Measurements from ENCODE around the gene ARL14EP. TPM values are rescaled to one million over a fixed set of nuclear protein-coding genes. Genes with fewer than 3 reads are reported as not detected.

The ARL14EP gene
- total RNA-seq, 1 experiment from 2014 or later: 15.3 TPM

DNA sequence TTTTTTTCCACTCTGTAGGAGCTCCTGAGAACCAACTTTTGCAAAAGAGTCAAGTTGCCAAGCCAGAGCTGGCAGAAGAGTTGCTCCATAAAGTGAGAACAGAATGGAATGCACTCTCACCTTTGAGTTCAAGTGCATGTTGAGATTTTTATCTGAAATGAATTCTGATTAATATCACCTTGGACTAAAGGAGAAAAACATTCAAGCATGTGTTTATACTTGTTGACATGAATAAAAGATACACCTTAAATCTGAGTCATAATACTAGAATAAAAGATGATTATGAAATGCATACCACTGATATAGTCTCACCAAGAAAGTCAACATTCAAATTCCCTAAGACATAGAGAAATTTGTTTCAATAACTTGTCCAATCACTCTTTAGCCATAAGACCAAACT, 37.8 kb downstream of the ARL14EP start:
- POLR2A ChIA-PET: no interaction called here
- Mint-ChIP-seq H3K36me3 (no peaks in the 10 kb centered on the region), H3K27me3 (ENCODE audit: low read depth) (peaks cover 6% of the 10 kb centered on the region; the same call in 1 of the 2 replicates), H3K4me3 (no peak overlapping the region), H3K9me3 (no peaks in the 10 kb centered on the region), H3K27ac (no peak overlapping the region), H3K4me1 (peaks cover 18% of the 10 kb centered on the region)
- TF ChIP-seq TP53 (CRISPR knock-in tag; IDR thresholded peaks at IDR 0.05) (no peak), CBFB (CRISPR knock-in tag; IDR thresholded peaks at IDR 0.05; ENCODE audit: low read depth) (no peak), ZNF263 (CRISPR knock-in tag; IDR thresholded peaks at IDR 0.05; ENCODE audit: low read depth) (no peak), ARID4B (CRISPR knock-in tag; IDR thresholded peaks at IDR 0.05; ENCODE audit: borderline replicate concordance) (no peak)
- TF ChIP-seq, protein P1, sequence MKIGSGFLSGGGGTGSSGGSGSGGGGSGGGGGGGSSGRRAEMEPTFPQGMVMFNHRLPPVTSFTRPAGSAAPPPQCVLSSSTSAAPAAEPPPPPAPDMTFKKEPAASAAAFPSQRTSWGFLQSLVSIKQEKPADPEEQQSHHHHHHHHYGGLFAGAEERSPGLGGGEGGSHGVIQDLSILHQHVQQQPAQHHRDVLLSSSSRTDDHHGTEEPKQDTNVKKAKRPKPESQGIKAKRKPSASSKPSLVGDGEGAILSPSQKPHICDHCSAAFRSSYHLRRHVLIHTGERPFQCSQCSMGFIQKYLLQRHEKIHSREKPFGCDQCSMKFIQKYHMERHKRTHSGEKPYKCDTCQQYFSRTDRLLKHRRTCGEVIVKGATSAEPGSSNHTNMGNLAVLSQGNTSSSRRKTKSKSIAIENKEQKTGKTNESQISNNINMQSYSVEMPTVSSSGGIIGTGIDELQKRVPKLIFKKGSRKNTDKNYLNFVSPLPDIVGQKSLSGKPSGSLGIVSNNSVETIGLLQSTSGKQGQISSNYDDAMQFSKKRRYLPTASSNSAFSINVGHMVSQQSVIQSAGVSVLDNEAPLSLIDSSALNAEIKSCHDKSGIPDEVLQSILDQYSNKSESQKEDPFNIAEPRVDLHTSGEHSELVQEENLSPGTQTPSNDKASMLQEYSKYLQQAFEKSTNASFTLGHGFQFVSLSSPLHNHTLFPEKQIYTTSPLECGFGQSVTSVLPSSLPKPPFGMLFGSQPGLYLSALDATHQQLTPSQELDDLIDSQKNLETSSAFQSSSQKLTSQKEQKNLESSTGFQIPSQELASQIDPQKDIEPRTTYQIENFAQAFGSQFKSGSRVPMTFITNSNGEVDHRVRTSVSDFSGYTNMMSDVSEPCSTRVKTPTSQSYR (CRISPR knock-in tag; IDR thresholded peaks at IDR 0.05): no peak
- ATAC-seq (no peak), DNase-seq (ENCODE audit: low spot score) (no peak)
- CTCF ChIA-PET: interaction anchor here (1.2 kb wide), 1 partner anchor 553 kb away, joined by 3 read pairs; no protein-coding TSS in a partner anchor

- Mint-ChIP-seq H3K4me3 (no peak overlapping the region), H3K9me3 (peaks cover 9% of the 10 kb centered on the region), H3K27me3 (ENCODE audit: low read depth) (peaks cover 2% of the 10 kb centered on the region; the same call in 1 of the 2 replicates), H3K4me1 (peaks cover 28% of the 10 kb centered on the region), H3K36me3 (0 out of 2 replicates have a peak, but pooled peaks cover 1% of the 10 kb centered on the region), H3K27ac (no peak overlapping the region)
- DNase-seq (ENCODE audit: low spot score) (no peak), ATAC-seq (peak; percentile 52)
- ChIA-PET POLR2A (no interaction called here), CTCF (no interaction called here)
- TF ChIP-seq ARID4B (CRISPR knock-in tag; IDR thresholded peaks at IDR 0.05; ENCODE audit: borderline replicate concordance): no peak
- no peak for TF ChIP-seq ESRRA (CRISPR knock-in tag; IDR thresholded peaks at IDR 0.05; ENCODE audit: borderline replicate concordance)
- TF ChIP-seq NFATC4 (CRISPR knock-in tag; IDR thresholded peaks at IDR 0.05): no peak
- TF ChIP-seq AR (CRISPR knock-in tag; IDR thresholded peaks at IDR 0.05): no peak
- TF ChIP-seq SOX15 (CRISPR knock-in tag; IDR thresholded peaks at IDR 0.05): no peak
- TF ChIP-seq, protein P1 (CRISPR knock-in tag; IDR thresholded peaks at IDR 0.05): no peak
- TF ChIP-seq, protein P2, sequence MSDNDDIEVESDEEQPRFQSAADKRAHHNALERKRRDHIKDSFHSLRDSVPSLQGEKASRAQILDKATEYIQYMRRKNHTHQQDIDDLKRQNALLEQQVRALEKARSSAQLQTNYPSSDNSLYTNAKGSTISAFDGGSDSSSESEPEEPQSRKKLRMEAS (CRISPR knock-in tag; IDR thresholded peaks at IDR 0.05): no peak
- TF ChIP-seq ATF6 (CRISPR knock-in tag; IDR thresholded peaks at IDR 0.05): no peak
- TF ChIP-seq PRRX2 (CRISPR knock-in tag; IDR thresholded peaks at IDR 0.05): no peak
- TF ChIP-seq JAZF1 (CRISPR knock-in tag; IDR thresholded peaks at IDR 0.05): no peak
These were observed 41.4 kb downstream of the ARL14EP start for GRCh38 chr11:30364139-30364836.

Data from WTC11 (cell line).